Lower lobe of right lung (tissue), 2 donors: Measurements from ENCODE around the gene DIP2C. TPM values are rescaled to one million over a fixed set of nuclear protein-coding genes. Genes with fewer than 3 reads are reported as not detected.

Experiments used
- ATAC-seq, 2 donors: fragments of 200-7000 bp; cut with Tn5 transposase; one replicate each; pipeline ENCODE4 v1.9.1; 2020 to 2022; ENCODE audit warnings: mild to moderate bottlenecking in 2 of 2, moderate library complexity in 2 of 2
- DNase-seq: peaks from one replicate; pipeline ENCODE4 v3.0.0-alpha.2; 2020
- H3K27ac ChIP-seq: fragments of 200-600 bp; one replicate; pipeline ENCODE4 v1.8.0; 2022
- H3K27me3 ChIP-seq: fragments of 200-600 bp; one replicate; pipeline ENCODE4 v1.8.0; 2022; ENCODE audit warnings: low read depth
- H3K36me3 ChIP-seq: fragments of 200-600 bp; one replicate; pipeline ENCODE4 v1.8.0; 2022; ENCODE audit warnings: mild to moderate bottlenecking
- H3K4me1 ChIP-seq: fragments of 200-600 bp; one replicate; pipeline ENCODE4 v1.8.0; 2022
- H3K4me3 ChIP-seq: fragments of 200-600 bp; one replicate; pipeline ENCODE4 v1.8.0; 2022; ENCODE audit warnings: mild to moderate bottlenecking
- H3K9me3 ChIP-seq: fragments of 200-600 bp; one replicate; pipeline ENCODE4 v1.8.0; 2022
- intact Hi-C: fragments of 100-400 bp; cut with DNase I; formaldehyde crosslinking; loops from one replicate; pipeline ENCODE4 v1.11.0; 2022
- total RNA-seq: library from RNA; stranded (reverse); fragmentation: NEBNext Ultra II Directional; extraction: Animal tissue kit (Norgen Biotek cat#: 25700); gene quantifications from one replicate; pipeline ENCODE4 v1.2.1, GENCODE V29; 2021
- TF ChIP-seq, protein P1 (sequence below): fragments of 200-600 bp; IDR thresholded peaks from one replicate; pipeline ENCODE4 v1.8.0; 2022; ENCODE audit warnings: antibody characterized with exemption, mild to moderate bottlenecking
- donor health status: DM: no; HTN: yes; CAD: no; lungs with severe emphysema.

The DIP2C gene
- total RNA-seq, 1 donor from 2014 or later = 15.1 TPM

DNA sequence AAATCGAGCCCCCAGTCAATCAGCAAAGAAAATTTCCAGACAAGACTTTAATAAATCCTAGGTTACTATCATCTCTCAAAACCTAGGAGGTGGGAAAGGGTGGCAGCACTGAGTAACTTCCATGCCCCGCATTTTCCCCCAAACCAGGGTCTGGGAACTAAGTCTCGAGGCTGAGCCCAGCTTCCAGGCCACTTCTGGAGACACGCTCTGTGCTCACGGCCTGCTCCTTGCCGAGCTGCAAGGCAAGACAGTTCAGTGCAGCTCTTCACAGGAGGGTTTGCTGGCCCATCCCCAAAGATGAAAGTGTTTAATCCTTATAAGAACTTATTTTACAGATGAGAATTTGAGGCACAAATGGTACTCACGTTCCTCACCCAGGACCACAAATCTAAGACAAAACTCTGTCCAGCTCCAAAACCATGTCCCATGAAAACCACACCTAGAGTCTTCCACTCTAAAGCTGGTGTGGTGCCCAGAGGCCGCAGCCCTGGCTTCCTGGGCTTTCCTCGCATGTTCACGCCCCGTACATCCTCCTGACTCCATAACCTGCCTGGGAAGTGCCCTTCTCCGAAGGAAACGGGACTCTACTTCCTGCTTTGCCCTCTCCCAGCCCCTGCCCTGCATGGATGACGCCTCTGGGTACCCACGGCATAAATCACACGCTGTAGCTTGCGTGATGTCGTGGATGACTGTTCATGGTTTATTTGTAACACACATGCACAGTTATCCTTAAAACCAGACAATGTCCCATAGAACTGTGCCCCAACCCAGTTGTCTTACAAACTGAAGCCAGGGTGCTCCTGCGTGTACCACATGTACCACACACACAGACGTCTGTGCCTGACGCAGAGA, 201.2 kb downstream of the DIP2C start:
- ATAC-seq = no peak
- H3K36me3 ChIP-seq = peaks cover 7% of the 10 kb centered on the region
- intact Hi-C loops = no loop called here
- no peaks in the 10 kb centered on the region for H3K27me3 ChIP-seq
- H3K4me3 ChIP-seq = no peak overlapping the region
- TF ChIP-seq, protein P1, sequence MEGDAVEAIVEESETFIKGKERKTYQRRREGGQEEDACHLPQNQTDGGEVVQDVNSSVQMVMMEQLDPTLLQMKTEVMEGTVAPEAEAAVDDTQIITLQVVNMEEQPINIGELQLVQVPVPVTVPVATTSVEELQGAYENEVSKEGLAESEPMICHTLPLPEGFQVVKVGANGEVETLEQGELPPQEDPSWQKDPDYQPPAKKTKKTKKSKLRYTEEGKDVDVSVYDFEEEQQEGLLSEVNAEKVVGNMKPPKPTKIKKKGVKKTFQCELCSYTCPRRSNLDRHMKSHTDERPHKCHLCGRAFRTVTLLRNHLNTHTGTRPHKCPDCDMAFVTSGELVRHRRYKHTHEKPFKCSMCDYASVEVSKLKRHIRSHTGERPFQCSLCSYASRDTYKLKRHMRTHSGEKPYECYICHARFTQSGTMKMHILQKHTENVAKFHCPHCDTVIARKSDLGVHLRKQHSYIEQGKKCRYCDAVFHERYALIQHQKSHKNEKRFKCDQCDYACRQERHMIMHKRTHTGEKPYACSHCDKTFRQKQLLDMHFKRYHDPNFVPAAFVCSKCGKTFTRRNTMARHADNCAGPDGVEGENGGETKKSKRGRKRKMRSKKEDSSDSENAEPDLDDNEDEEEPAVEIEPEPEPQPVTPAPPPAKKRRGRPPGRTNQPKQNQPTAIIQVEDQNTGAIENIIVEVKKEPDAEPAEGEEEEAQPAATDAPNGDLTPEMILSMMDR = no peak
- no peak overlapping the region for H3K27ac ChIP-seq
- H3K9me3 ChIP-seq = no peaks in the 10 kb centered on the region
- DNase-seq = no peak
- H3K4me1 ChIP-seq = peaks cover 5% of the 10 kb centered on the region

DNA sequence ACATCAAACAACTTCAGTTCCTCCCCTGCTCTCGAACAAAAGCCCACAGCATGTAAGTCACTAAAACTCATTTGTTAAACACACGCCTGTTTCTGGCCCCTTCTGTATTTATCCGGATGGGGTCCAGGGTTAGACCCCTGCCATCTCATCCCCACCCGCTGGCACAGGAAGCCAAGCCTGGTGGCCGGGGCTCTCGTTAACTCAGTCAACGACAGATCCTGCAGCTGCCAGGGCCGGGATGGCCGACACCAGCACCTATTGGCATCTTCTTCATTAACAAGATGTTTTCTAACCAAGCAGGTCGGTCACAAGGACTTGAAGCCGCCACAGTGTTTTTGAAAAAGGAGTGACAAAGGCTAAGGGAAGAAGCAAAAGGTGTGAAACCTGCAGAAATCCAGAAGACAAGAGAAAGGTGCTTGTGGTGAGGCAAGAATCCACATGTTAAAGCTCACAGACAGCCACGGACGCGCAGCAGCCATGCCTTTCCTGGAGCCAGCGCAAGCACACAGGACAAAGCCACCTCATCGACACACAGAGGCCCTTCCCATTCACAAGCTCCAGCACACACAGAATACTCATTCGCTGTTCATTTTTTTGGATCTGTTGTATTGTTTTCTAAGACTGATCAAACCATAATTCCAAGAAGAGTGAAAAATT, 202.7 kb downstream of the DIP2C start:
- Histone ChIP-seq H3K4me3 (no peak overlapping the region), H3K9me3 (no peaks in the 10 kb centered on the region), H3K27ac (no peak overlapping the region), H3K27me3 (no peaks in the 10 kb centered on the region), H3K4me1 (peaks cover 5% of the 10 kb centered on the region), H3K36me3 (peaks cover 7% of the 10 kb centered on the region)
- TF ChIP-seq, protein P1 = no peak
- ATAC-seq (no peak), DNase-seq (no peak)
- intact Hi-C loops = no loop called here

DNA sequence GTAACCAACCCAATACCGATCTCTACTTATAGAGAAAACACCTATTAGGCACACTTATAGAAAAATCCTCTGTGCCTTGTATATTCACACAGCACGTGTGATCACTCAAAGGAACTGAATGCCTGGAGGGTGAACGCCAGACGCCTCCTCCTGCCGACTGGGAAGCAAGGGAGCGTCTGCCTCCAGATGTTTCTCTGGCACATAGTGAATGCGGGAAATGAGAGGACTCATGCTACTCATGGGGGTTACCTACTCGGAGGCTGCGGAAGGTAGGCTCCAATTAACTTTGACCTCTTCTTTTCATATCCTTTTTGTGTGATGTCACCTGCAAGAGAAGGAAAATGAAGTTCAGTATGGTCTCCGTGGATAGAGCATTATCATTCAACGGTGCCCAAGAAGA, 203.3 kb downstream of the DIP2C start:
- intact Hi-C loops = no loop called here
- H3K4me1 ChIP-seq = peaks cover 1% of the 10 kb centered on the region
- H3K4me3 ChIP-seq = no peak overlapping the region
- H3K36me3 ChIP-seq = peaks cover 7% of the 10 kb centered on the region
- no peak overlapping the region for H3K27ac ChIP-seq
- no peaks in the 10 kb centered on the region for H3K9me3 ChIP-seq
- H3K27me3 ChIP-seq = no peaks in the 10 kb centered on the region
- TF ChIP-seq, protein P1 = no peak
- ATAC-seq = no peak
- DNase-seq = no peak

DNA sequence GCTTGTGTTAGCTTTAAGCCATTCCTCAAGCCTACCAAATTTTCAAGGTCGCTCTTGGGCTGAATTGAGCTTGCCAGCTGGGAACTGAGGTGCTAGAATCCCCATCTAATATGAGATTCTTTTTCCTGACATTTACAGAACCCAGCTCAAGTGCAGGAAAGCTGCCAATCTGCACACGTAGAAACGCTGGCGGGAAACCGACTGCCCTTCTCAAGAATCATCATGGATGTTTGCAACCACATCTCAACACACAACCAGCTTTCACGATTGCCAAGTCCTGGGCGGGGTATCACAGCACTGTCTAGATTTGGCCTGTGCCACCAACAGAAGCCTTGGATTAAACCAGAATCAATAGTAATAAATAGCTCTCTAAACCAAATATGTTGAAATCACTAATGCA, 203.7 kb downstream of the DIP2C start:
- ATAC-seq (peak in 1 of 2 donors; percentile 28), DNase-seq (no peak)
- no peak overlapping the region for H3K27ac ChIP-seq
- no peaks in the 10 kb centered on the region for H3K9me3 ChIP-seq
- peaks cover 7% of the 10 kb centered on the region for H3K36me3 ChIP-seq
- H3K4me3 ChIP-seq = no peak overlapping the region
- TF ChIP-seq, protein P1 = no peak
- H3K27me3 ChIP-seq = no peaks in the 10 kb centered on the region
- intact Hi-C loops = no loop called here
- H3K4me1 ChIP-seq = no peaks in the 10 kb centered on the region

DNA sequence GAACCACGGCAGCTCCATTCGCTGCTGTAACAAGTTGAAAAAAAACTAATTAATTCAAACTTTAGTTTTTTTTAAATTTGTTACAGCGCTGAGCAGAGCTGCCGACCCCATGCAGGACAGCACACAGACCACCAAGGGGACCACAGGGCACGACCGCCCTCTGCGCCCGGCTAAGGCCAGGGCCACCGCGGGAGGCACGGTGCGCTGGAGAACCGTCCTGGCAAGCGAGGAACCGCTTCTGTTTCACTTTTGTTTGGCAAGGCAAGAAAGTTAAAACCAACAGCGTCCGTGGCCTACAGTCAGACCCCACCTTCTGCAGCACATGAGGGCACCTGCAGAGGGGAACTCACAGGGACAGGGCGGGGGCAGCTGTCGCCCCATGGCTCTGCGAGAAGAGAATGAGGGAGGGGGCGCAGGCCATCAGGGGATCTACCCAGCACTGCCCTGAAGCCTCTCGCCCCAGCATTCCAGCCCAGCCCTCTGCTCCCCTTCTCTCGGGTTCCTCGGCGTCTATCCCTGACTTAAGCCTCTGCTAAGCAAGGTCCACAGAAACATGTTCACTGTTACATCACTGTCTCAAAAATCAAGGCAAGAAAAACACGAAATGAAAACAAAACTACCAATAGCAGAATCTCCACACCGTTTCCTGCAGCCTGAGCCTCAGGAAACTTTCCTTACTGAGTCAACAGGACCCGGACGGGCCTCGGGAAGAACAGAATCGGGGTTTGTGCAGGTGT, 204.4 kb downstream of the DIP2C start:
- Histone ChIP-seq H3K9me3 (no peaks in the 10 kb centered on the region), H3K4me3 (peak overlapping the region; percentile 44), H3K27ac (peak overlapping the region; percentile 63), H3K4me1 (no peaks in the 10 kb centered on the region), H3K36me3 (peaks cover 7% of the 10 kb centered on the region), H3K27me3 (no peaks in the 10 kb centered on the region)
- intact Hi-C loops = no loop called here
- DNase-seq = no peak
- ATAC-seq = peak; percentile 32 to 54
- TF ChIP-seq, protein P1 = no peak
